ENCODE data around the gene EPRS1.

- no peak for TF ChIP-seq ZNF274 (IDR thresholded peaks at IDR 0.05; ENCODE audit: low read depth, low read length)
- TF ChIP-seq YY1 (IDR thresholded peaks at IDR 0.05; ENCODE audit: insufficient read depth, insufficient read length): no peak
- TF ChIP-seq SUZ12 (IDR thresholded peaks at IDR 0.05; ENCODE audit: extremely low read depth, insufficient read depth, insufficient read length): no peak
These were observed 46.4 kb upstream of the EPRS1 start for GRCh38 chr1:220092694-220093093.

Measured in NT2/D1 (cell line).